IPS-NIHi7 (cell line): Measurements from ENCODE around the gene SPEN.

ENCODE experiments used
- DNase-seq: peaks from one replicate; pipeline ENCODE4 v3.0.0; 2012; ENCODE audit warnings: mixed read lengths; ENCODE audit errors: extremely low spot score

Gene SPEN

DNA sequence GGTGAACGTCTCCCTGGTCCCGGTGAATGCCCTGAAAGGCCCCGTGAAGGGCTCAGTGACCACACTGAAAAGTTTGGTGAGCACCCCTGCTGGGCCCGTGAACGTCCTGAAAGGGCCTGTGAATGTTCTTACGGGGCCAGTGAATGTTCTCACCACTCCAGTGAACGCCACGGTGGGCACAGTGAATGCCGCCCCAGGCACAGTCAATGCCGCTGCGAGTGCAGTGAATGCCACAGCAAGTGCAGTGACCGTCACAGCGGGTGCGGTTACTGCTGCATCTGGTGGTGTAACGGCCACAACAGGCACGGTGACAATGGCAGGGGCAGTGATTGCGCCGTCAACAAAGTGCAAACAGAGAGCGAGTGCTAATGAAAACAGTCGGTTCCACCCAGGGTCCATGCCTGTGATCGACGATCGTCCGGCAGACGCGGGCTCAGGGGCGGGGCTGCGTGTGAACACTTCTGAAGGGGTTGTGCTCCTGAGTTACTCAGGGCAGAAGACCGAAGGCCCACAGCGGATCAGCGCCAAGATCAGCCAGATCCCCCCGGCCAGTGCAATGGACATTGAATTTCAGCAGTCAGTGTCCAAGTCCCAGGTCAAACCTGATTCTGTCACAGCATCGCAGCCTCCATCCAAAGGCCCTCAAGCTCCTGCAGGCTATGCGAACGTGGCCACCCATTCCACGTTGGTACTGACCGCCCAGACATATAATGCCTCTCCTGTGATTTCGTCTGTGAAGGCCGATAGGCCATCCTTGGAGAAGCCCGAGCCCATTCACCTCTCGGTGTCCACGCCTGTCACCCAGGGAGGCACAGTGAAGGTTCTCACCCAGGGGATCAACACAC, 86.9 kb downstream of the SPEN start:
- DNase-seq, result no peak

DNA sequence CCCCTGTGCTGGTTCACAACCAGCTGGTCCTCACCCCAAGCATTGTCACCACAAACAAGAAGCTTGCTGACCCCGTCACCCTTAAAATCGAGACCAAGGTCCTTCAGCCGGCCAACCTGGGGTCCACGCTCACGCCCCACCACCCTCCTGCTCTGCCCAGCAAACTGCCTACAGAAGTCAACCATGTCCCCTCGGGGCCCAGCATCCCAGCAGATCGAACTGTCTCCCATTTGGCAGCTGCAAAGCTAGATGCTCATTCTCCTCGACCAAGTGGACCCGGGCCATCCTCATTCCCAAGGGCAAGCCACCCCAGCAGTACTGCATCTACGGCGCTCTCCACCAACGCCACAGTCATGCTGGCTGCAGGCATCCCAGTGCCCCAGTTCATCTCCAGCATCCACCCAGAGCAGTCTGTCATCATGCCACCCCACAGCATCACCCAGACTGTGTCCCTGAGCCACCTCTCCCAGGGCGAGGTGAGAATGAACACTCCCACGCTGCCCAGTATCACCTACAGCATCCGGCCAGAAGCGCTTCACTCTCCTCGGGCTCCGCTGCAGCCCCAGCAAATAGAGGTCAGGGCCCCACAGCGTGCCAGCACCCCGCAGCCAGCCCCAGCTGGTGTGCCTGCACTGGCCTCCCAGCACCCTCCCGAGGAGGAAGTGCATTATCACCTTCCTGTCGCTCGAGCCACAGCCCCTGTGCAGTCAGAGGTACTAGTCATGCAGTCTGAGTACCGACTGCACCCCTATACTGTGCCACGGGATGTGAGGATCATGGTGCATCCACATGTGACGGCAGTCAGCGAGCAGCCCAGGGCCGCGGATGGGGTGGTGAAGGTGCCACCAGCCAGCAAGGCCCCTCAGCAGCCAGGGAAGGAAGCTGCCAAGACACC, 87.8 kb downstream of the SPEN start:
- no peak for DNase-seq

DNA sequence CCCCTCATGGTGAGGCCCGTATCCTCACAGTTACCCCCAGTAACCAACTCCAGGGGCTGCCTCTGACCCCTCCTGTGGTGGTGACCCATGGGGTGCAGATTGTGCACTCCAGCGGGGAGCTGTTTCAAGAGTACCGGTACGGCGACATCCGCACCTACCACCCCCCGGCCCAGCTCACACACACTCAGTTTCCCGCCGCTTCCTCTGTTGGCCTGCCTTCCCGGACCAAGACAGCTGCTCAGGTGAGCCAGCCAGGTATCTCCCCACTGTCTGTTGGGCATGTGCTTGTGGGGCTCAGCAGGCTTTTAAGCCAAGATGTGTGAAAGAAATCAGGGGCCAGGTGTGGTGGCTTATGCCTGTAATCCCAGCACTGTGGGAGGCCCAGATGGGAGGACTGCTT, 88.5 kb downstream of the SPEN start:
- DNase-seq, result no peak

DNA sequence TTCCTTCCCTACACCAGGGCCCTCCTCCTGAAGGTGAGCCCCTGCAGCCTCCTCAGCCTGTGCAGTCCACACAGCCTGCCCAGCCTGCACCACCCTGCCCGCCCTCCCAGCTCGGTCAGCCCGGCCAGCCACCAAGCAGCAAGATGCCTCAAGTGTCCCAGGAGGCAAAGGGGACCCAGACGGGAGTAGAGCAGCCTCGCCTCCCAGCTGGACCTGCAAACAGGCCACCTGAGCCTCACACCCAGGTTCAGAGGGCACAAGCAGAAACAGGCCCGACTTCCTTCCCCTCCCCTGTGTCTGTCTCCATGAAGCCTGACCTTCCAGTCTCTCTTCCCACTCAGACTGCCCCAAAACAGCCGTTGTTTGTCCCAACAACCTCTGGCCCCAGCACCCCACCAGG, 89.6 kb downstream of the SPEN start:
- no peak for DNase-seq

DNA sequence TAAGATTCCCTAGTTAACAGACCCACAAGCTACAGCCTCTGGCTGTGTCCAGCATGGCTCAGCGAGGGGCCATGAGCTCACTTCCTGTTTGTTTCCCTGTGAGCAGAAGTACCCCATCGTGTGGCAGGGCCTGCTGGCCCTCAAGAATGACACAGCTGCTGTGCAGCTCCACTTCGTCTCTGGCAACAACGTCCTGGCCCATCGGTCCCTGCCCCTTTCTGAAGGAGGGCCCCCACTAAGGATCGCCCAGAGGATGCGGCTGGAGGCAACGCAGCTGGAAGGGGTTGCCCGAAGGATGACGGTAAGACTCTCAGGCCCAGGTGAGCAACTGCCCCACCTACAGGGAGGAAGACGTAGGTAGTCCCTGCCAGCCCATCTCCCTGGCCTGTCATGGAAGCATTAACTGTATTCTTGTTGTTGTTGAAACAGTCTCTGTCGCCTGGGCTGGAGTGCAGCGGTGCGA, 90.2 kb downstream of the SPEN start:
- DNase-seq, result peak; percentile 71

DNA sequence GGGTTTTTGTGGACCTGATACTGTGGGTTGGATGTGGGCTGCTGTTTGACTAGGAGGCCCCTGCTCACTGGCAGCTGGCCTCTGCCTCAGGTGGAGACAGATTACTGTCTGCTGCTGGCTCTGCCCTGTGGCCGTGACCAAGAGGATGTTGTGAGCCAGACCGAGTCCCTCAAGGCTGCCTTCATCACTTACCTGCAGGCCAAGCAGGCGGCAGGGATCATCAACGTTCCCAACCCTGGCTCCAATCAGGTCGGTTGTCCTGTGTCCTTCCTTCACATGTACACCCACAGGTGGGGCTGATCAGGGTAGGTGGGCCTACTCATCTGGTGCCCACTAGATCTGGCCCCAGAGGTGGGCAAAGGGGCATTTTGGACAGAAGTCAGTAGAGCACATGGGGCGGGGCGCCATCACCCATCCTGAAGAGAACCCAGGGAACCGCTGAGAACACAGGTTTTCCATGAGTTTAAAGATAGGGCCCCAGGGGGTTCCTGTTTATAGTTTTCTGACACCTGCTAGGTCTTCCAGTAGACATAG, 91.2 kb downstream of the SPEN start:
- no peak for DNase-seq

DNA sequence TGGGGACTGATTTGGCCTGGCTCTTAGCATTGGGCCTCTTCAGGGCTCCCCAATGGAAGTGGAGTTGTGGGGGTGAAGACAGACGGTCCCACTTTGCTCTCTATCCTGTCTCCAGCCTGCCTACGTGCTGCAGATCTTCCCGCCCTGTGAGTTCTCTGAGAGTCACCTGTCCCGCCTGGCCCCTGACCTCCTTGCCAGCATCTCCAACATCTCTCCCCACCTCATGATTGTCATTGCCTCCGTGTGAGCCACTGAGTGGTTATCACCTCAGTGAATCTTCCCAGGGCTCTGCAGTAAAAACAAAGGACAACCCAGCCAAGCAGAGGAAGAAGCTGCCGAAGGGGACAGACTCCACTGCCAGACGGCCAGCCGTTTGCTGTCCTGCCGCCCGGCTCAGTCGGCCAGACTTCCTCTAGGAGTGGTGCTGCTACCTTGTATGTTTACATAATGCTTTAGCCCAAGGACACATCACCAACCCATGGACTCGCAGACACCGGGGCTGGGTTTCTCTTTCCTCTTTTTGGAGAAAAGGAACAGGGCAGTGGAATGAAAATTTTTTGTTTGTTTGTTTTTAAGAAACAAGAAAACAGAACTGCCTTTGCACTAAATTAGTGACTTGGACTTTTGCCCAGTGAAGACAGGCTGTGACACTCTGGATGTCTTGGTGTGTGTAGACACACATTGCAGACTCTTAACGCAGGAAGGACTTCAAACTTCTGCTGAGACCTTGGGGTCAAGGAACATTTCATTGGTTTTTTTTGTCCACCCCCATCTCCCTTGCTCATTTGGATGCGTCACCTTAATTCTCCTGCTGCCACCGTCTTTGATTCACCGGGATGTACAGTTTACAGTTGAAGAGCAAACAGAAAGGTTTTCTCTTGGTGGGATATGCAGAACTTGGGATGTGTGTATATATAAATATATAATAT, 91.9 kb downstream of the SPEN start:
- DNase-seq, result no peak

DNA sequence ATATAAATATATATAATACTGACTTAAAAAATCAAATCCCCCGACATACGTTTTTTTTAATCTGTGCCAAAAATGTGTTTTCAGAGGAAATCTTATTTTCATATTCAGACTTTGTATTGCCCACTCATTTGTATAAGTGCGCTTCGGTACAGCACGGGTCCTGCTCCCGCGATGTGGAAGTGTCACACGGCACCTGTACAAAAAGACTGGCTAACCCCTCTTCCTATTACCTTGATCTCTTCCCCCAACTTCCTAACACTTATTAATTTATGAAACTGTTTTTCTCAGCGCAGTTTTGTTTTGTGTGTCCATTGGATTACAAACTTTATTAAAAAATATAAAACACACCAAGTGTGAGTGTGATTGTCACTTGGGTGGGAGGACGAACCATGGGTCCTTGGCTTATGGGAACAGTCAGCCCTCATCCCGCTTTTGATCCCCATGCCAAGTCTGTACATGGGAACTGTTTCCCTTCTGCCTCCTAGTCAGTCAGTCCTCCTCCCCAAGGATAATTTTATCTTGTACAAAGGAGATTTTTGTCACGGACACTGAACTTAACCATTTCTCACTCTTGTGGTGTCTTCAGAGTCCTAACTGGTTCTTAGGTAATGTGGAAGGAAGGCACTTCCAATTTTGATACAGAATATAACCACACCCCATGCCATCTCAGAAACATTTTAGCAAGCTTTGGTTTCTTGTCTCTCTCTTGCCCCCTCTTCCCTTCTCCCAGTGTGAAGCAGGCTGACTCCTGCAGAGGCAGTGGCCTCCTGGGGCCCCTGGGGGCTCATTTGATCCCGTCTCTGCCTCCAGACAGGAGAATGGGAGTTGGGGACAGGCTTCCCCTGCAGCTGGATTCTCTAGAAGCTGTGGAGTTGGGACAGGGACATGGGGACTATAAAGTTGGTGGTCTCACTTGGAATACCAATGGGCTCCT, 92.9 kb downstream of the SPEN start:
- DNase-seq, result no peak

DNA sequence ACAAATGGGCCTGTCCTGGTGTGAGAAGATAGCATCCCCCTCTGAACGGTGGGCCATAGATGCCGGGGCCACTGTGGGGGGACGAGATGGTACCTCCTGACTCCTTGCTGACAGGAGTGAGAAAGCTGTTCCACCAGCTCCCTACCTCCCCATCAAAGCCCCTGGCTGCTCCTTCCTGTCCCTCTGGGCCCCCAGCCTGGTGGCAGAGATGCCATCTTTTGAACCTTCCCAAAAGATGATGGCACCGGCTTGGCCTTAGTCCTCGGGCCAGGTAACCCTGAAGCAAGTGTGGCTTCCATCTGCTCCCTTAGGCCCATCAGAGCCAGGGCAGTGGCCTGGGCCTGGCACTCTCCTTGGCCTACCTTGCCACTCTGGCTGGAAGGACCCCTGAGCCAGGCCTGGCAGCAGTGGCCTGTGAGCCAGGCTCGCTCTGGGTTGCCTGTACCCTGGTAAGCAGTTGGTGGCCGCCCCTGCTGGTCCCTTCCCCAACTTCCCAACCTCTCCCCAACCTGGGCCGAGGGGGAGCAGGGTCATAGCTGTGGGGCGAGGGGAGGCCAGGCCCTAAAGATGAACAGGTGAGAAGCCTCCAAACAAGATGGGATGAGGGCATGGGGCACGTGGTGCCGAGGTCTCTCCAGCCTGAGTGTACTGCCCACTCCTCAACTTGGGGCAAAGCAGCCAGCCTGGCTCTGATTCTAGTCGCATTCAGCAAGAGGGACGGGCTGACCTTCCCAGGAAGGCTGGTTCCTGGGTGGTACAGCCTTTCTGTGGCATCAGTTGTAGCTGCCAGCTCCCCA, 93.7 kb downstream of the SPEN start:
- no peak for DNase-seq

DNA sequence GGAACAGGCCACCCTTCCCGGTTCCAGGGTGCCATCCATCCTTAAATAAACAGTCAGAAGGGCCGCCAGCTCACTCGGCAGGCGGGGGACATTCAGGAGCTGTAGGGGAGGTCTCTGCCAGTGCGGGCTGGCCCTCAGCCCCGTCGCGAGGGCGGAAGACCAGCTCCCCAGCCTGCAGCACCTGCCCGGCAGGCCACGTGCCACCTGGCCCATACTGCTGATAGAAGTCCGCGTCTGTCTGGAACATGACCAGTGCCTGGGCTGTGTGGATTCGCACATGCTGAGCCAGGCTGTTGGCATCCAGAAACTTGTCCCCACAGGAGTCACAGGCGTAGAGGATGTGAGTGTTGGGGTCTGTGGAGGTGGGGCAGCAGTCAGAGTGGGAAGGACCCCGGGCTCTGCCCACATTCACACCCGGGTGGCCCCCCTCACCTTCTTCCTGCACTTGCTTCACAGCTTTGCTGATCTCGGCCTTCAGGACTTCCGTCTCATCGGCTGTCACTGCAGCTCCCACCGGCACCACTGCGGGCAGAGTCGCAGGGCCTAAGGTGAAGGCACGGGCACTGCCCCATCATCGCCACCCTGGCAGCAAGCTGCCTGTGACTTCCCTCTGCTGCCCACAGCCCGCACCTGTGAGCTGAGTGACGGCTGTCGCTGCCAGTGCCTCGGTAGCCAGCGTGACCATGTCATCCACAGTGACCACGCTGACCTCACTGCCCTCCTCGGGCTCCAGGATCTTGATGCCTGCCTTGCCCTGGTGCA, 94.6 kb downstream of the SPEN start:
- DNase-seq, result no peak

DNA sequence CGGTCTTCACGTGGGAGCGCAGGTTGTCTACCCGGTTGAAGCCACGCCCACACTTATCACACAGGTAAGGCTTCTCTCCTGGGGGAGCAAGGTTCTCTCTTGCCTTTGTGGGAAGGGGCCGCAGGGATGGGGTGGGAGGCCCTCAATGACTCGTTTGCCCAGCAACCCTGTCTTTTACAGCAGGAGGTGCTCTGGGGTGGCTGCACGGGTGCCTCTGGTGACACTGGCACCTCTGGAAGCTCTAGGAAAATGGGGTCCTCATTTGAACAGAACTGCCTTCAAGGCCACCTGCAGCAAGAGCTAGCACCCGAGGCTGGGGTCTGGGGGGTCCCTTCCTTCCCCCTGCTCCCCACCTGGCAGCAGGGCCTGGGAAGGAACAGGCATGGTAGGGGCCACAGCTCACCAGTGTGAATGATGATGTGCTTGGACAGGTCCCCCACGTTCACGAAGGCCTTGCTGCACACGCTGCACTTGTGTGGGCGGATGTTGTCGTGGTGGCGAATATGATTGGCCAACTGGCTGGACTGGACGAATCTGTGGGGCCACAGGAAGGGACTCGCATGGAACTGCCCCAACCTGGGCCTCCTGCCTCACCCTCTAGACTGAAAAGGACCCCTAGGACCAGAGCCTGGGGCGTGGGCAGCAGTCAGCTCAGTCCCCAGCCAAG, 95.3 kb downstream of the SPEN start:
- no peak for DNase-seq

DNA sequence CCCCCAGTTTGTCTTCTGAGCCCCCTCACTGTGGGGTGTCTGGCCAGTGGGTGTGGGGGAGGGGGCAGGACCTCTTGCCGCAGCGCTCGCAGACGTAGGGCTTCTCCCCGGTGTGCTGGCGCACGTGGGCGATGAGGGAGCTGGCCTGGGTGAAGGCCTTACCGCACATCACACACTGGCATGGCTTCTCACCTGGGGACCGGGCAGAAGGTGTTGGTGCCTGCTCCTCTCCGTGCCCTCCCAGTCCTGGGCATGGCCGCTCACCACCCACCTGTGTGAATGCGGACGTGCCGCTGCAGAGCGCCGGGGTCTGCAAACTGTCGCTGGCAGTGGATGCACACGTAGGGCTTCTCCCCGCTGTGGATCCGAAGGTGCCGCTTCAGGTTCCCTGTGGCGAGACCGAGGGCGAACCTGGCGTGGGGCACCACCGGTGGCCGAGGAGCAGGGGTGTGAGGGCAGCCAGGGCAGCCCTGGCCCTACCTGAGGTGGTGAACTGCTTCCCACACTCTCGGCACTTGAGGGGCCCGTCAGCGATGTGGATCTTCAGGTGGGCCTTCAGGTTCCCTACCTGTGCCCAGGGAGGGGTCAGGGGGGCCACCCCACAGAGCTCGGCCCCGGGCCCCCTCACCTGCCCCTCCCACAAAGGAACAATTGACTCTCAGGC, 96.0 kb downstream of the SPEN start:
- DNase-seq, result no peak

DNA sequence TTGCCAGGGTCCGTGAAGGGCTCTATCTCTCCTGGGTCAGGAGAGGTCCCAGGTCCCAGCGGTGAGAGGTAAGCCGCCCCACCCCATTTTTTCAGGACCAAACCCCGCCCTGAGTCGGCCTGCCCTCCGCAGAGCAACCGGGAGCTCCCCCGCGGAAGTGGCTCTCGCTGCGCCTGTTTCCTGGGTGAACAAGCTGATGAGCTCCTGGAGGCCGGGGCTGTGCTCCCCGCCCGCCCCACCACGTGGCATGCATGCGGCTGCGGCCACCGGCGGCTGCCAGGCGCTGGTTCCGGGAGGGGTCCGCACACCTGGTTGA, 96.4 kb downstream of the SPEN start:
- DNase-seq, result no peak

DNA sequence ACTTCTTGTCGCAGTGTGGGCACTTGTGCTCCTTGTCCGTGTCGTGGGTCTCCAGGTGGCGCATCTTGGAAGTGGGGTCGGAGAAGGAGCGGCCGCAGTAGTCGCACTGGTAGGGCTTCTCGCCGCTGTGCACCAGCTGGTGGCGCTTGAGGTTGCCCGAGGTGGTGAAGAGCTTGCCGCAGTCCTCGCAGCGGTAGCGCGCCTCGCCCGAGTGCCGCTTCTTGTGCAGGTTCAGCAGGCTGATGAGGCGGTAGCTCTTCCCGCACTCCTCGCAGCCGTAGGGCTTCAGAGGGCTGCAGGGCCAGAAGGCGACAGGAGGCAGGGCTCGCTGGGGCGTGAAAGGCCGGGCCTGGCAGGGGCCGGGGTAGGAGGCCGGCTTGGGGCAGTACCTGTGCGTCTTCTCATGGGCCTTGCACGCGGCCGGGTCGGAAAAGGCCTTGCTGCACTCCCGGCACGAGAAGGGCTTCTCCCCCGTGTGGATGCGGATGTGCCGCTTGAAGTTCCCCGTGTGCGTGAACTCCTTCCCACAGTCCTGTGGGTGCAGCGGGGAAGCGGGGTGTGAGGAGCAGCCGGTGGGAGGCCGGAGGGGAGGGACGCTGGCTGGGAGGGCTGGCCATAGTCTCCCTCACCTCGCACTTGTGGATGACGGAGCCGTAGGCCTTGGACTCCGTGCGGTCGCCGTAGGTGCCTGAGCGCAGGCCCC, 97.0 kb downstream of the SPEN start:
- no peak for DNase-seq

DNA sequence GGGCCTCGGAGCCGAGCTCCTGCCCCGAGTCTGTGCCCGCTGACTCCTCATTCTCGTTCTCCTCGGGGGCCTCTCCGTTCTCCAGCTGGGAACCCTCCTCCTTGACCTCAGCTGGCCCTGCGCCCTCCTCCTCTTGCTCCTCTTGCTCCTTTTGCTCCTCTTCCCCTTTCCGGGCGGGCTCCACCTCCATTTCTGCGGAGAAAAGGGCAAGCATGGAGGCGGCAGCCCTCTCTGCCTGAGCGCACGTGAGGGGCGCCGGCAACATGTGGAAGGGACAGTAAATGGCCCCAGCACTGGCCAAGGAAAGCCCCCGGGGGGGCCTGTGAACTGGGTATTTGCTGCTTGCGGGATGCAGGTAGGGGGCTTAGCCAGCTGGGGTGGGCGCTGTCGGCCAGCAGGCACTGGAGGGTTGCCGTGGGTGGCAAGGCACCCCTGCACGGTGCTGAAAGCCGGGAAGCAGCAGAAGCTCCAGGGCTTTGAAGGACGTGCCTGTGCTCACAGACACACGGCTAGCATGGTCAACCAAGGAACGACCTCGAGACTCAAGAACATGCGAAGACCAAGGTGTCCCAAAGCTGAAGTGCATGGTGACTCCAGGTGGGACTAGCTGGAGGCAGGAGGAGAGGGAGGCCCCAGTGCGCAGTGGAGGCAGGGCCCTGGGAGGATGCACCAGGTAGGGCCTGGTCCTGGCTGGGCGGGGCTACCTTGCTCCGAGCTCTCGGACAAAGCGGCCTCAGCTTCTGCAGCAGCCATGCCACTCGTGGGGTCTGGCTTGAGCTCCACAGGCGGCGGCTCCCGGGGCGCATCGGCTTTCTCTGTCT, 97.7 kb downstream of the SPEN start:
- DNase-seq, result no peak

DNA sequence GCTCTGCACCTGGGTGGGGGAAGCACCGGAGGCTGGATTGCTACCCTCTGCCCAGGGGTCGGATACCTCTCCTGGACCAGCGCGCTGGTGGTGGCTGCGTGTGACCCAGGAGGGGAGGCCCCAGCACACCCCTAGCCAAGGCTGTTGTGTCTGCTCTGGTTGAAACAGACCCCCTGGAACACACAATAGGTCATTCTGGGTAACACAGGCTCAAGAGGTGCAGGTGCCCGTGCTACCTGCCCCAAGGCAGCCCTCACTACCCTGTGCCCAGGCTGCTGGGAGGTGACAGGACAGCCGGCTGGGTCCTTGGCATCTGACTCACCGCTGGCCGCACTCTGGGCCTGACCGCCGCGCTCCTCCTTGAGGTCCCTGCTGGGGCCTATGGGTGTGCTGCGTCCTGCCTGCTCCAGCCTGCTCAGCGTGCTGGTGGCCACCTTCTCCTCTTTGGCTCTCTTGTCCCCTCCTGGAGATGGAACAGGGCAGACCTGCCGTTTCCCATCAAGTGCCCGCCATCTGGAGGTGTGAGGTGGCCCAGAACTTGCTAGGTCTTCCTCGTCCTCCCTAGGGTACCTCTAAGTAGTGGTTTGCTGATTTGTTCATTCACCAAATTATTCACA, 98.4 kb downstream of the SPEN start:
- no peak for DNase-seq
